DND-41 (cell line): ENCODE results near the gene RRP1.

ENCODE experiments used
- CTCF ChIP-seq: IDR thresholded peaks from 2 replicates; pipeline ENCODE4 v1.5.1; 2012; ENCODE audit warnings: borderline replicate concordance, low read length, moderate library complexity, mild to moderate bottlenecking; ENCODE audit not compliant: poor library complexity, severe bottlenecking; ENCODE audit errors: extremely low read depth
- EZH2 ChIP-seq: IDR thresholded peaks from 3 replicates; pipeline ENCODE4 v1.6.1; 2012; ENCODE audit warnings: borderline replicate concordance, low read depth, mild to moderate bottlenecking, moderate library complexity, low read length, inconsistent platforms; ENCODE audit not compliant: severe bottlenecking

GRCh38 chr21:43766734-43767497 is 22.5 kb upstream of the RRP1 start:
- TF ChIP-seq CTCF (no peak), EZH2 (no peak)
